WI38 (cell line): ENCODE results near the gene CSTF2.
"Not testable (repeated sequence)": the region's sequence is repeated elsewhere in the genome, so short reads cannot be mapped to it uniquely, and the experiment has no call there.

ENCODE experiments used
- H3K4me3 ChIP-seq: 2 replicates; pipeline ENCODE4 v1.5.1; 2011; ENCODE audit warnings: low read depth, mild to moderate bottlenecking, control low read depth, low read length
- TF ChIP-seq, protein P1 (sequence below): IDR thresholded peaks from 2 replicates; pipeline ENCODE4 v1.5.1; 2012; ENCODE audit warnings: low read depth, mild to moderate bottlenecking, control low read depth, low read length

Gene CSTF2

DNA sequence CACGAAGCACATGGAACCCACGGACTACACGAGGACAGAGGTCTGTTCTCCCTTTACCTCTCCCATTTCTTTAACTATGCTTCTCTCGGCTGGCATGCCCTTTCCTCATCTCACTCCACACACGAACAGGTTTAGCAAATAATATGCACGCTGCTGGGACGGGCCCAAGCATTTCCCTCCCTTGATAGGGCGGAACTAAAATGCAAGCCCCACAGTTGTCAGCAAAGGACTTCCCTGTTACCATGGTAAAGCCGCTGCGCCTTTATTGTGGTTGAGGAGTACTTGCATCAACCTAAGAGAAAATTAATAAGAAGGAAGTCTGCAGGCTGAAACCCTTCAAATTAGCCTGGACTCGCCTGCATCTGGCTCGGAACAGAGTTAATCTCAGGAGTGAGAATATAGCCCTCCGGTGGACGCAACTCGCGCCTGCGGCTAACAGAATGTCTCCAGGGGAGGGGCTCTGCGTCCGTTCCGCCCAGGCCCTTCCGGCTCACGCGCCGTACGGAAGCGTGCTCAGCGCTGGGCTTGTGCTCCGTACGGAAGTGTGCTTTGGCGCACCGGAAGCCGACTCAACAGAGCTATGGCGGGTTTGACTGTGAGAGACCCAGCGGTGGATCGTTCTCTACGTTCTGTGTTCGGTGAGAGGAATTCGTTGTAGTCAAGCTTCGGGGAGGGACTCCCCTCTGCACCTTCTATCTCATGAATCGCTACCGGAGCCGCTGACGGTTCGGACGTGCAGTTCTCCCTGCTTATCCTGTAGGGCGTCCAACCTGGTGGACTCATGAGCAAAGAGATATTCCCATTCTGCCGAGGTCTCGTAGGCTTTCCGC, at the start of gene CSTF2:
TSS of gene CSTF2 (plus strand) at position 555 of the 830 bp plus-strand sequence. CDS start at position 581, 26 bp downstream.
- peak within 1 kb of the TSS; percentile 79 for H3K4me3 ChIP-seq
- TF ChIP-seq, protein P1, sequence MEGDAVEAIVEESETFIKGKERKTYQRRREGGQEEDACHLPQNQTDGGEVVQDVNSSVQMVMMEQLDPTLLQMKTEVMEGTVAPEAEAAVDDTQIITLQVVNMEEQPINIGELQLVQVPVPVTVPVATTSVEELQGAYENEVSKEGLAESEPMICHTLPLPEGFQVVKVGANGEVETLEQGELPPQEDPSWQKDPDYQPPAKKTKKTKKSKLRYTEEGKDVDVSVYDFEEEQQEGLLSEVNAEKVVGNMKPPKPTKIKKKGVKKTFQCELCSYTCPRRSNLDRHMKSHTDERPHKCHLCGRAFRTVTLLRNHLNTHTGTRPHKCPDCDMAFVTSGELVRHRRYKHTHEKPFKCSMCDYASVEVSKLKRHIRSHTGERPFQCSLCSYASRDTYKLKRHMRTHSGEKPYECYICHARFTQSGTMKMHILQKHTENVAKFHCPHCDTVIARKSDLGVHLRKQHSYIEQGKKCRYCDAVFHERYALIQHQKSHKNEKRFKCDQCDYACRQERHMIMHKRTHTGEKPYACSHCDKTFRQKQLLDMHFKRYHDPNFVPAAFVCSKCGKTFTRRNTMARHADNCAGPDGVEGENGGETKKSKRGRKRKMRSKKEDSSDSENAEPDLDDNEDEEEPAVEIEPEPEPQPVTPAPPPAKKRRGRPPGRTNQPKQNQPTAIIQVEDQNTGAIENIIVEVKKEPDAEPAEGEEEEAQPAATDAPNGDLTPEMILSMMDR: no peak

GRCh38 chrX:100796371-100796770, 23.8 kb upstream of the CSTF2 start:
- H3K4me3 ChIP-seq: not testable (repeated sequence)

DNA sequence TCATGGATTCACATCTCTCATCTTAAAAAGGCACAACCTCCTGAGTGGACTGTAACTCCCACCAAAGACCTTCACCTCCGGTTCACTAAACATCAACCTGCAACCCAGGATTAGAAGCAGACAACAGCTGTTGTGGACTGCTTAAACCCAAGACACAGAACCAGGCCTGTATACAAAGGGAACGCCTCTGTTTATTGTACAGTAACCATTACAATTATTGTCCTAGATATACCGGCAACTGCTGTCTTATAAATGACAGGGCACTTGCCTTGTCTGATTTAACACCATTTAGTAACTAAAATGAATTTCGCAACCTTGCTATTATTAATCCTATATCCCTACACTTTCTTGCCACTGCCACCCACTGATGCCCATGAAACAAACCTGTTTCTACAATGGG, 22.8 kb upstream of the CSTF2 start:
- TF ChIP-seq, protein P1: no peak
- H3K4me3 ChIP-seq: no peak overlapping the region

GRCh38 chrX:100798484-100799214, 21.5 kb upstream of the CSTF2 start:
- TF ChIP-seq, protein P1: no peak
- H3K4me3 ChIP-seq: no peak overlapping the region

DNA sequence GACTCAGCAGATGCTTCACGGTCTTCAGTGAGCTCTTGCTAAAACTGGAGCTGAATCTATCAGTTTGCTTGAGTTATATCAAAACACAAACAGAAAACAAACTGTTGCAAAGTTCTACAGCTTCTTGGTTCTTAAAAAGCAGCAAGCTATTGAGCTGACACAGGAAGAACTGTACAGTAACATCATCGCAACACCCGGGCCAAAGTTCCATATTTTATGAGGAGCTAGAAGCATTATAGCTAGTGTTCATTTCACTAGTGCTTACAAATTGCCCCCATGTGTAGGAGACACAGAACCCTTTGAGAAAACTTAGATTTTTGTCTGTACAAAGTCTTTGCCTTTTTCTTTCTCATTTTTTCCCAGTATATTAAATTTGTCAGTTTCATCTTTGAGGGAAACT, 17.3 kb upstream of the CSTF2 start:
- TF ChIP-seq, protein P1: no peak
- no peak overlapping the region for H3K4me3 ChIP-seq

DNA sequence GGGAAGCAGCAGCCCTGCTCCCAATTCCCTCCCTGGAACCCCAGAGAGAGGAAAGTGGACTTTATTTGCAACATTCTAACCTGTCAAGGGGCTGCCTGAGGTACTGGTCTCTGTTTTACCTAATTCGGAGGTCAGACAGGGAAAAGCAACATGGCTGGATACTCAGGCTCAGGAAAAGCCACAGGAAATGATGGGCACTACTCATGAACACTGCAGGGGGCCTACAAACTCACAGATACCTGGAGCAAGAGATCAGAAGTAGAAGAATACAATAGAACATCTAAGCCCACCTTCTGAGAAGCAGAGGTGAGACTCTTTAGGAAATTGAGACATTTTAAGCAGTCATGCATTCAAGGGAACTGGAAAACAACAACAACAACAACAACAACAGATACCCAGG, 15.4 kb upstream of the CSTF2 start:
- H3K4me3 ChIP-seq: no peak overlapping the region
- TF ChIP-seq, protein P1: no peak

DNA sequence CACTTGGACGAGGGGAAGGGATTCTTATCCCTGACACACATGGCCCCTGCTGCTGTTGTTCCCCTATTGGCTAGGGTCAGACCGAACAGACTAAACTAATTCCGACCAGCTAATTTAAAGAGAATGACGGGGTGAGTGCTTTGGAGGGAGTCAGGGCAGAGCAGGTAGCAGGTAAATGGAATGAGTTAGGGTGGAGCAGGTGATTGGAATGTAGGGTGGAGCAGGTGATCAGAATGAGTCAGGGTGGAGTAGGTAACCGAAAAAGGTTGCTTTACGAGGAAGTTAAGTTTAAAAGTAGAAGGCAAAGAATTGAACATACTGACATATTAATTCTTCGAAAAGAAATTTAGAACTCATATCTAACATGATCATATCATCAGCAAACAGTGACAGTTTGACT, 11.9 kb upstream of the CSTF2 start:
- not testable (repeated sequence) for H3K4me3 ChIP-seq

- H3K4me3 ChIP-seq: no peak overlapping the region
- TF ChIP-seq, protein P1: no peak
Observed at GRCh38 chrX:100812216-100813158, 7.7 kb upstream of the CSTF2 start.
